Breast epithelium (tissue), 4 donors: ENCODE measurements around the gene SP100. TPM values are rescaled to one million over a fixed set of nuclear protein-coding genes. Genes with fewer than 3 reads are reported as not detected.

Source experiments
- DNase-seq, 2 donors: peaks; one replicate each; pipeline ENCODE4 v3.0.0-alpha.2; 2019; ENCODE audit warnings: low spot score in 2 of 2
- H3K27ac ChIP-seq, 2 donors: fragments of 200-600 bp; sonication (generic) in 1 of 2; one replicate each; pipeline ENCODE4 v1.5.1; 2016 to 2019; ENCODE audit warnings: mild to moderate bottlenecking in 1 of 2
- H3K27me3 ChIP-seq, 2 donors: fragments of 200-600 bp; sonication (generic) in 1 of 2; one replicate each; pipeline versions ENCODE4 v1.5.1 to v1.6.0; 2017 to 2019; ENCODE audit warnings: control low read depth in 1 of 2, mild to moderate bottlenecking in 1 of 2
- H3K36me3 ChIP-seq: fragments of 200-600 bp; one replicate; pipeline ENCODE4 v1.5.1; 2019
- H3K4me1 ChIP-seq, 2 donors: fragments of 200-600 bp; sonication (generic); one replicate each; pipeline ENCODE4 v1.5.1; 2016 to 2019; ENCODE audit warnings: control low read depth in 1 of 2
- H3K4me3 ChIP-seq, 3 donors: fragments of 200-600 bp; sonication (generic); 1 replicate in 2 of 3; 2 replicates in 1 of 3; pipeline ENCODE4 v1.5.1; 2016 to 2019; ENCODE audit warnings: mild to moderate bottlenecking in 3 of 3, moderate library complexity in 2 of 3
- H3K9me3 ChIP-seq, 2 donors: fragments of 200-600 bp; sonication (generic) in 1 of 2; one replicate each; pipeline ENCODE4 v1.5.1; 2016 to 2019; ENCODE audit warnings: control low read depth in 1 of 2
- CTCF ChIP-seq, 3 donors: fragments of 450-650 bp; IDR thresholded peaks; one replicate each; pipeline ENCODE4 v1.5.1; 2016 to 2017; ENCODE audit warnings: antibody characterized with exemption in 3 of 3, mild to moderate bottlenecking in 3 of 3, moderate library complexity in 3 of 3
- POLR2A ChIP-seq: fragments of 450-650 bp; IDR thresholded peaks from one replicate; pipeline ENCODE4 v1.6.1; 2016; ENCODE audit warnings: antibody characterized with exemption, mild to moderate bottlenecking, moderate library complexity
- POLR2AphosphoS5 ChIP-seq, 3 donors: sonication (generic); formaldehyde crosslinking; IDR thresholded peaks; one replicate each; pipeline ENCODE4 v1.6.1; 2017; ENCODE audit warnings: antibody characterized with exemption in 3 of 3
- intact Hi-C: fragments of 100-400 bp; cut with DNase I; formaldehyde crosslinking; loops from one replicate; pipeline ENCODE4 v1.15.1; 2023; ENCODE audit warnings: low total_unique reads
- total RNA-seq, 3 donors: library from RNA; depleted of rRNA; stranded (reverse); fragments of >200 nt; gene quantifications; one replicate each; pipeline ENCODE4 v1.1.0, GENCODE V29; 2016

SP100 gene
- total RNA-seq, 3 donors from 2014 or later, result 128 to 157 (median 152) TPM

- Histone ChIP-seq H3K9me3 (no peaks in the 10 kb centered on the region), H3K36me3 (no peaks in the 10 kb centered on the region), H3K4me3 (no peak overlapping the region), H3K4me1 (no peaks in the 10 kb centered on the region), H3K27me3 (peaks cover 0 to 4% of the 10 kb centered on the region in 2 donors), H3K27ac (no peak overlapping the region)
- intact Hi-C loops, result no loop called here
- TF ChIP-seq POLR2AphosphoS5 (IDR thresholded peaks at IDR 0.05) (no peak), CTCF (IDR thresholded peaks at IDR 0.05) (no peak), POLR2A (no peak)
- DNase-seq, result no peak
These were observed 166.9 kb downstream of the SP100 start for GRCh38 chr2:230582851-230583283.

- H3K36me3 ChIP-seq, result no peaks in the 10 kb centered on the region
- DNase-seq, result no peak
- intact Hi-C loops, result no loop called here
These were observed 167.6 kb downstream of the SP100 start for GRCh38 chr2:230583581-230583980.

GRCh38 chr2:230586328-230586982, 170.5 kb downstream of the SP100 start:
- TF ChIP-seq CTCF (IDR thresholded peaks at IDR 0.05), result no peak
- TF ChIP-seq POLR2AphosphoS5 (IDR thresholded peaks at IDR 0.05), result no peak
- TF ChIP-seq POLR2A, result no peak
- H3K4me3 ChIP-seq, result no peak overlapping the region
- H3K36me3 ChIP-seq, result no peaks in the 10 kb centered on the region
- no peaks in the 10 kb centered on the region for H3K4me1 ChIP-seq
- H3K27me3 ChIP-seq, result no peaks in the 10 kb centered on the region
- H3K27ac ChIP-seq, result no peak overlapping the region
- intact Hi-C loops, result no loop called here
- no peaks in the 10 kb centered on the region for H3K9me3 ChIP-seq
- no peak for DNase-seq

More at GRCh38 chr2:230583581-230583980, 167.6 kb downstream of the SP100 start:
- TF ChIP-seq POLR2AphosphoS5 (IDR thresholded peaks at IDR 0.05) (no peak), CTCF (IDR thresholded peaks at IDR 0.05) (no peak), POLR2A (no peak)
- no peak overlapping the region for H3K27ac ChIP-seq
- no peaks in the 10 kb centered on the region for H3K9me3 ChIP-seq
- H3K27me3 ChIP-seq, result peaks cover 0 to 3% of the 10 kb centered on the region in 2 donors
- no peak overlapping the region for H3K4me3 ChIP-seq
- no peaks in the 10 kb centered on the region for H3K4me1 ChIP-seq

GRCh38 chr2:230589025-230589424, 173.0 kb downstream of the SP100 start:
- Histone ChIP-seq H3K9me3 (no peaks in the 10 kb centered on the region), H3K36me3 (no peaks in the 10 kb centered on the region)
- intact Hi-C loops, result no loop called here

More at GRCh38 chr2:230589025-230589424, 173.0 kb downstream of the SP100 start:
- DNase-seq, result no peak
- Histone ChIP-seq H3K4me3 (no peak overlapping the region), H3K27me3 (no peaks in the 10 kb centered on the region), H3K4me1 (no peaks in the 10 kb centered on the region), H3K27ac (no peak overlapping the region)
- TF ChIP-seq POLR2A, result no peak
- no peak for TF ChIP-seq POLR2AphosphoS5 (IDR thresholded peaks at IDR 0.05)
- no peak for TF ChIP-seq CTCF (IDR thresholded peaks at IDR 0.05)
